NCI-H82 (cell line): Measurements from ENCODE around the gene KCNIP2.

ENCODE experiments used
- DNase-seq: peaks from one replicate; lab custom pipeline; 2025; lab: John Stamatoyannopoulos, UW

Gene KCNIP2

GRCh38 chr10:101851411-101852116, 8.0 kb upstream of the KCNIP2 start:
- no peak for DNase-seq

- no peak for DNase-seq
Observed at GRCh38 chr10:101850749-101851148, 7.1 kb upstream of the KCNIP2 start.

GRCh38 chr10:101848894-101849351, 5.3 kb upstream of the KCNIP2 start:
- DNase-seq, result no peak

GRCh38 chr10:101848408-101848807, 4.8 kb upstream of the KCNIP2 start:
- no peak for DNase-seq

- no peak for DNase-seq
Observed at GRCh38 chr10:101845893-101846292, 2.3 kb upstream of the KCNIP2 start.

GRCh38 chr10:101841826-101842225, 1.8 kb downstream of the KCNIP2 start:
- DNase-seq, result peak; percentile 61

- peak; percentile 86 for DNase-seq
Observed at GRCh38 chr10:101840741-101841453, 2.7 kb downstream of the KCNIP2 start.

GRCh38 chr10:101840102-101840684, 3.4 kb downstream of the KCNIP2 start:
- no peak for DNase-seq

- peak; percentile 52 for DNase-seq
Observed at GRCh38 chr10:101839416-101840063, 4.1 kb downstream of the KCNIP2 start.

- no peak for DNase-seq
Observed at GRCh38 chr10:101839002-101839401, 4.6 kb downstream of the KCNIP2 start.

- DNase-seq, result peak; percentile 21
Observed at GRCh38 chr10:101838416-101838970, 5.1 kb downstream of the KCNIP2 start.

- no peak for DNase-seq
Observed at GRCh38 chr10:101837748-101838147, 5.9 kb downstream of the KCNIP2 start.

GRCh38 chr10:101835362-101835761, 8.2 kb downstream of the KCNIP2 start:
- no peak for DNase-seq

- DNase-seq, result no peak
Observed at GRCh38 chr10:101834341-101834740, 9.3 kb downstream of the KCNIP2 start.

- no peak for DNase-seq
Observed at GRCh38 chr10:101833466-101833865, 10.1 kb downstream of the KCNIP2 start.

- DNase-seq, result no peak
Observed at GRCh38 chr10:101832325-101832771, 11.3 kb downstream of the KCNIP2 start.

GRCh38 chr10:101831169-101831811, 12.3 kb downstream of the KCNIP2 start:
- DNase-seq, result no peak

- DNase-seq, result peak; percentile 93
Observed at GRCh38 chr10:101830322-101831168, 13.1 kb downstream of the KCNIP2 start.

GRCh38 chr10:101829561-101830315, 13.9 kb downstream of the KCNIP2 start:
- DNase-seq, result peak; percentile 86
